CD14-positive monocyte (primary cell): ENCODE data around the gene ANKIB1. TPM values are rescaled to one million over a fixed set of nuclear protein-coding genes. Genes with fewer than 3 reads are reported as not detected.

Experiments
- DNase-seq, 3 donors: peaks; one replicate each; pipeline ENCODE4 v3.0.0-alpha.2; 2011 to 2022
- H2AFZ ChIP-seq: 2 replicates; pipeline ENCODE4 v1.6.0; 2012; ENCODE audit warnings: mild to moderate bottlenecking, low read depth, low read length, inconsistent platforms; ENCODE audit not compliant: insufficient read depth, poor library complexity, severe bottlenecking
- H3K27ac ChIP-seq, 2 donors: 1 replicate in 1 of 2; 2 replicates in 1 of 2; pipeline ENCODE4 v1.5.1; 2012 to 2013; ENCODE audit warnings: low read length in 2 of 2, control low read depth in 1 of 2, inconsistent platforms in 1 of 2, low read depth in 1 of 2, mild to moderate bottlenecking in 1 of 2
- H3K27me3 ChIP-seq, 2 donors: one replicate each; pipeline versions ENCODE4 v1.6.0 to v1.6.1; 2011 to 2013; ENCODE audit warnings: low read length in 2 of 2; ENCODE audit not compliant: control insufficient read depth in 2 of 2, insufficient read depth in 2 of 2
- H3K36me3 ChIP-seq, 2 donors: replicated peaks in 1 of 2; 1 replicate in 1 of 2; 2 replicates in 1 of 2; pipeline versions ENCODE4 v1.5.1 to v1.6.1; 2012 to 2013; ENCODE audit warnings: low read length in 2 of 2, control low read depth in 1 of 2, inconsistent platforms in 1 of 2, mild to moderate bottlenecking in 1 of 2; ENCODE audit not compliant: insufficient read depth in 2 of 2, control insufficient read depth in 1 of 2
- H3K4me1 ChIP-seq, 2 donors: 1 replicate in 1 of 2; 2 replicates in 1 of 2; pipeline versions ENCODE4 v1.5.1 to v1.6.1; 2012 to 2013; ENCODE audit warnings: low read length in 2 of 2, control low read depth in 1 of 2, inconsistent platforms in 1 of 2, mild to moderate bottlenecking in 1 of 2, moderate library complexity in 1 of 2; ENCODE audit not compliant: insufficient read depth in 2 of 2, control insufficient read depth in 1 of 2
- H3K4me2 ChIP-seq: replicated peaks from 2 replicates; pipeline ENCODE3; 2012; ENCODE audit warnings: low read length, moderate library complexity, mild to moderate bottlenecking; ENCODE audit not compliant: poor library complexity, severe bottlenecking; ENCODE audit errors: extremely low read depth
- H3K4me3 ChIP-seq, 3 experiments: fragments of 200-600 bp in 1 of 3; sonication (generic) in 1 of 3; replicated peaks in 1 of 3; 1 replicate in 2 of 3; 2 replicates in 1 of 3; pipeline ENCODE4 v1.5.1; 2011 to 2013; ENCODE audit warnings: low read length in 3 of 3, mild to moderate bottlenecking in 3 of 3, control low read depth in 2 of 3, low read depth in 2 of 3, inconsistent platforms in 1 of 3, moderate library complexity in 1 of 3
- H3K79me2 ChIP-seq: 2 replicates; pipeline ENCODE4 v1.6.0; 2012; ENCODE audit warnings: mild to moderate bottlenecking, control low read depth, inconsistent platforms, low read length, moderate library complexity; ENCODE audit not compliant: insufficient read depth
- H3K9ac ChIP-seq: 2 replicates; pipeline ENCODE4 v1.6.0; 2017; ENCODE audit warnings: low read length, mild to moderate bottlenecking; ENCODE audit not compliant: insufficient read depth, poor library complexity, severe bottlenecking
- H3K9me3 ChIP-seq, 2 donors: replicated peaks in 1 of 2; 1 replicate in 1 of 2; 2 replicates in 1 of 2; pipeline versions ENCODE4 v1.5.1 to v1.6.1; 2012 to 2013; ENCODE audit warnings: low read length in 2 of 2, control low read depth in 1 of 2; ENCODE audit not compliant: control insufficient read depth in 1 of 2, insufficient read depth in 1 of 2
- H4K20me1 ChIP-seq: 2 replicates; pipeline ENCODE4 v1.6.0; 2012; ENCODE audit warnings: mild to moderate bottlenecking, low read length, control low read depth, moderate library complexity; ENCODE audit not compliant: insufficient read depth
- H3K27ac Mint-ChIP-seq, 7 donors: one replicate each; pipeline ENCODE4 v1.8.0; 2020; ENCODE audit warnings: mild to moderate bottlenecking in 7 of 7, mixed read lengths in 7 of 7, moderate library complexity in 6 of 7, inconsistent platforms in 2 of 7
- H3K27me3 Mint-ChIP-seq, 3 donors: one replicate each; pipeline ENCODE4 v1.8.0; 2021 to 2022; ENCODE audit warnings: low read depth in 3 of 3, mild to moderate bottlenecking in 3 of 3, mixed read lengths in 3 of 3, moderate library complexity in 3 of 3, inconsistent platforms in 1 of 3
- H3K36me3 Mint-ChIP-seq, 2 donors: one replicate each; pipeline ENCODE4 v1.8.0; 2020; ENCODE audit warnings: mixed read lengths in 2 of 2, inconsistent platforms in 1 of 2, mild to moderate bottlenecking in 1 of 2
- H3K4me1 Mint-ChIP-seq: one replicate; pipeline ENCODE4 v1.8.0; 2020; ENCODE audit warnings: mild to moderate bottlenecking, mixed read lengths
- H3K4me3 Mint-ChIP-seq, 2 donors: one replicate each; pipeline ENCODE4 v1.8.0; 2020; ENCODE audit warnings: mild to moderate bottlenecking in 2 of 2, mixed read lengths in 2 of 2, moderate library complexity in 1 of 2
- H3K9me3 Mint-ChIP-seq, 7 donors: one replicate each; pipeline ENCODE4 v1.8.0; 2020 to 2022; ENCODE audit warnings: mixed read lengths in 7 of 7, mild to moderate bottlenecking in 6 of 7, moderate library complexity in 6 of 7, inconsistent platforms in 2 of 7
- WGBS: methylation state at CpG from one replicate; pipeline ENCODE4 v1.1.5; 2013; ENCODE audit warnings: missing lambda C conversion rate; ENCODE audit not compliant: insufficient coverage; 5-methylcytosine and 5-hydroxymethylcytosine counted together
- intact Hi-C, 2 donors: fragments of 100-400 bp; cut with micrococcal nuclease; formaldehyde crosslinking; loops; one replicate each; pipeline versions ENCODE4 v1.15.0 to v1.15.1; 2023
- polyA plus RNA-seq, 3 donors: library from polyadenylated mRNA; depleted of rRNA in 1 of 3; unstranded in 2 of 3; stranded (reverse) in 1 of 3; fragments of 300-500 nt in 2 of 3; fragments of >200 nt in 1 of 3; fragmentation: Illumina TruSeq in 2 of 3; gene quantifications; 1 replicate in 2 of 3; 2 replicates in 1 of 3; pipeline ENCODE4 v1.2.3, GENCODE V29; 2012 to 2021
- TF ChIP-seq, protein P1 (sequence below): fragments of 200-600 bp; IDR thresholded peaks from one replicate; pipeline ENCODE4 v1.8.0; 2022; ENCODE audit warnings: antibody characterized with exemption, mild to moderate bottlenecking

The ANKIB1 gene
- polyA plus RNA-seq, 3 donors = 4.8 to 16.8 (median 5.7) TPM

GRCh38 chr7:92391071-92391470, 145.3 kb downstream of the ANKIB1 start:
- peaks cover 13 to 48% of the 10 kb centered on the region in 2 donors for H3K36me3 ChIP-seq
- no peak overlapping the region for H3K27ac ChIP-seq
- no peak overlapping the region for H3K4me2 ChIP-seq
- Mint-ChIP-seq H3K36me3 (peaks cover 31 to 42% of the 10 kb centered on the region in 2 donors), H3K4me1 (no peaks in the 10 kb centered on the region), H3K27me3 (no peaks in the 10 kb centered on the region), H3K9me3 (no peaks in the 10 kb centered on the region), H3K4me3 (no peak overlapping the region), H3K27ac (no peak overlapping the region)
- no peak overlapping the region for H3K4me3 ChIP-seq
- H2AFZ ChIP-seq = no peak overlapping the region
- H3K27me3 ChIP-seq = no peaks in the 10 kb centered on the region
- intact Hi-C loops = no loop called here
- TF ChIP-seq, protein P1, sequence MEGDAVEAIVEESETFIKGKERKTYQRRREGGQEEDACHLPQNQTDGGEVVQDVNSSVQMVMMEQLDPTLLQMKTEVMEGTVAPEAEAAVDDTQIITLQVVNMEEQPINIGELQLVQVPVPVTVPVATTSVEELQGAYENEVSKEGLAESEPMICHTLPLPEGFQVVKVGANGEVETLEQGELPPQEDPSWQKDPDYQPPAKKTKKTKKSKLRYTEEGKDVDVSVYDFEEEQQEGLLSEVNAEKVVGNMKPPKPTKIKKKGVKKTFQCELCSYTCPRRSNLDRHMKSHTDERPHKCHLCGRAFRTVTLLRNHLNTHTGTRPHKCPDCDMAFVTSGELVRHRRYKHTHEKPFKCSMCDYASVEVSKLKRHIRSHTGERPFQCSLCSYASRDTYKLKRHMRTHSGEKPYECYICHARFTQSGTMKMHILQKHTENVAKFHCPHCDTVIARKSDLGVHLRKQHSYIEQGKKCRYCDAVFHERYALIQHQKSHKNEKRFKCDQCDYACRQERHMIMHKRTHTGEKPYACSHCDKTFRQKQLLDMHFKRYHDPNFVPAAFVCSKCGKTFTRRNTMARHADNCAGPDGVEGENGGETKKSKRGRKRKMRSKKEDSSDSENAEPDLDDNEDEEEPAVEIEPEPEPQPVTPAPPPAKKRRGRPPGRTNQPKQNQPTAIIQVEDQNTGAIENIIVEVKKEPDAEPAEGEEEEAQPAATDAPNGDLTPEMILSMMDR = no peak
- WGBS = 93% methylated on average over 3 of the region's 5 CpGs
- no peaks in the 10 kb centered on the region for H3K4me1 ChIP-seq
- DNase-seq = no peak
- no peaks in the 10 kb centered on the region for H4K20me1 ChIP-seq
- no peaks in the 10 kb centered on the region for H3K9me3 ChIP-seq
- no peaks in the 10 kb centered on the region for H3K79me2 ChIP-seq
- no peak overlapping the region for H3K9ac ChIP-seq

DNA sequence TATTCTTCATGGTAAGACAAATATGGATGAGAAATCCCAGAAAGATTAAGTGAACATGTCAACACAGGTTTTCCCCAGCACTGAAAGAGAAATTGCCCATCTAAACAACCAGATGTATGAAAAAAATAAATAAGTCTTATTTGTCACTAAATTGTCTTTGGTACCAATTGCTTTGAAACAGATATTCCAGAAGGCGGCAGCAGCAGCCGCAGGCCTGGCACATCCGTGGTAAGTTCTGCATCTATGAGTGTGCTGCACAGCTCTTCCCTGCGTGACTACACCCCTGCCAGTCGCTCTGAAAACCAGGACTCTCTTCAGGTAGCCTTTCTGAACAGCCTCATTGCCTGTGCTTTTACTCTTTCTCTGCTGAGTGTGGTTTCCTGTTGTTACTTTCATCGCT, 151.8 kb downstream of the ANKIB1 start:
- no peak overlapping the region for H3K9ac ChIP-seq
- no peaks in the 10 kb centered on the region for H4K20me1 ChIP-seq
- Mint-ChIP-seq H3K36me3 (peaks cover 30 to 36% of the 10 kb centered on the region in 2 donors), H3K4me1 (no peaks in the 10 kb centered on the region), H3K27ac (peak overlapping the region in 2 of 7 donors; percentile 23 to 38), H3K4me3 (no peak overlapping the region), H3K9me3 (no peaks in the 10 kb centered on the region), H3K27me3 (no peaks in the 10 kb centered on the region)
- intact Hi-C loops = no loop called here
- no peak overlapping the region for H2AFZ ChIP-seq
- H3K27me3 ChIP-seq = no peaks in the 10 kb centered on the region
- H3K4me1 ChIP-seq = no peaks in the 10 kb centered on the region
- no peak overlapping the region for H3K4me2 ChIP-seq
- peaks cover 31 to 50% of the 10 kb centered on the region in 2 donors for H3K36me3 ChIP-seq
- no peak overlapping the region for H3K4me3 ChIP-seq
- H3K27ac ChIP-seq = no peak overlapping the region
- H3K9me3 ChIP-seq = no peaks in the 10 kb centered on the region
- 100% methylated on average over 4 of the region's 6 CpGs for WGBS
- DNase-seq = no peak
- no peaks in the 10 kb centered on the region for H3K79me2 ChIP-seq
- TF ChIP-seq, protein P1 = no peak
